GM21528 (cell line): ENCODE results near the gene AXIN1.

Source experiments
- ATAC-seq: cut with Tn5 transposase; IDR thresholded peaks from one replicate; pipeline ENCODE4 v1.9.1; 2021; ENCODE audit warnings: mild to moderate bottlenecking, moderate library complexity; ENCODE audit not compliant: unreplicated experiment, low FRiP score

Gene AXIN1

DNA sequence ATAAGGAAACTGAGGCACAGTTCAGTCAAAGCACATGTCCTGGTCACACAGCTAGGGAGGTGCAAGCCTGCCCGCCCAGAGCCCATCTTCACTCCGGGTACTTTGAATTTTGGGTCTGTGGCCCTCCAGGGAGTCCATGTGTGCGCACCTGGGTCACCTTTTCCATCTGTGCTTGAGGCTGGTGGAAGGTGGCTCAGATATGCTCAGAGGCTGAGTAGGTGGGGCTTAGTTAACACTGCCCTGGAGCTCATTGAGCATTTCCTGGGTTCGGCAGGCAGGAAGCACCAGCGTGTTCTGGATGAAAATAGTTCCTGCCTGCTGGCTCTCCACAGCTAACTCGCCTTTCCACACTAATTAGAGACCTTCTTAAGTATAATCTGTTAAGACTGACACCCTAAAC, 98.7 kb downstream of the AXIN1 start:
- no peak for ATAC-seq

DNA sequence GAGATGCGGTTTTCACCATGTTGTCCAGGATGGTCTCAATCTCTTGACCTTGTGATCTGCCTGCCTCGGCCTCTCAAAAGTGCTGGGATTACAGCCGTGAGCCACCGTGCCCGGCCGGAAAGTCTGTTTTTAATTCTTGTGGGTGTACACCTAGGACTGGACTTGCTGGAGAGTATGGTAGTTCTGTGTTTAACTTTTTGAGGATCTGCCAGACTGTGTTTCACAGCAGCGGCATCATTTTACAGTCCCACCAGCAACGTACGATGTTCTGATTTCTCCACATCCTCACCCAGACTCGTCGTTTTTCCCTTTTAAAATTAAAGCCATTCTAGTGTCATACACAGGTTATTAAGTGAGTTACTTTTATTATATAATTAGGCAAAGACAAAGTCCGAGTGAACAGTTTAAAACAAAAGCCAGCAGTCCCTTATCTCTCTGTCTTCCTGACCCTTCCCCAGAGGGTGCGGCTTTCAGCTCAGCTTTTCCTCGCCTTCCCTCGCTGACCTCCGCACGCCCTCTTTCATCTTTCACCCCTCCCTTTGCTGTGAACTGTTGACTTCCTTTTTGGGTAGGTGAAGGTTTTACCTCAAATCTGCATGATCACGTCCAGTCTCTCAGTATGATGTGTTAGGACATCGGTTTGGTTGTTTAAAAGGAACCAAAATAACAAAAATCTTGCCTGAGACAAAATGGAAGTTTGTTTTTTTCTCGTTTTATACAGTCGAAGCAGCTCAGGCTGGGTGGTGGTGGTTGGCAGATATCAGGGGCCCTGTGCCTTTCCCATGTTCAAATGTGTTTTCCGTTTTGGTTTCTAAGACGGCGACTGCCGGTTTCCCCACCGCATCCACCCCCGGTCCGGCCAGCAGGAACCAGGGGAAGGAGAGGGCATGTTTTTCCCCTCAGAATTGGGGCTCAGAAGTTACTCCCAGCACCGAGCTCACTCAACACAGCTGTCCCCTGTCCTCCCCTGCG, 99.9 kb downstream of the AXIN1 start:
- ATAC-seq, result no peak

GRCh38 chr16:249431-249830, 103.1 kb downstream of the AXIN1 start:
- no peak for ATAC-seq

DNA sequence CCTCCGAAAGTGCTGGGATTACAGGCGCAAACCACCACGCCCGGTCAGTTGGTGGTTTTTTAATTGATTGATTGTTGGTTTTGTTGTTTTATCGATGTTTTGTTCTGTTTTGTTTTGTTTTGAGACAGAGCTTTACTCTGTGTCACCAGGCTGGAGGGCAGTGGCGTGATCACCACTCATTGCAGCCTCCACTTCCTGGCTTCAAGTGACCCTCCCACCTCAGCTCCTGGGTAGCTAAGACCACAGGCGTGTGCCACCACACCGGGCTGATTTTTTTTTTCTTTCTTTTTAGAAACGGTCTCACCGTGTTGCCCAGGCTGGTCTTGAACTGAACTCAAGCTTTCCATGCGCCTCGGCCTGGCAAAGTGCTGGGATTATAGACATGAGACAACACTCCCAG, 105.5 kb downstream of the AXIN1 start:
- ATAC-seq, result no peak

GRCh38 chr16:245105-245504, 107.4 kb downstream of the AXIN1 start:
- no peak for ATAC-seq

DNA sequence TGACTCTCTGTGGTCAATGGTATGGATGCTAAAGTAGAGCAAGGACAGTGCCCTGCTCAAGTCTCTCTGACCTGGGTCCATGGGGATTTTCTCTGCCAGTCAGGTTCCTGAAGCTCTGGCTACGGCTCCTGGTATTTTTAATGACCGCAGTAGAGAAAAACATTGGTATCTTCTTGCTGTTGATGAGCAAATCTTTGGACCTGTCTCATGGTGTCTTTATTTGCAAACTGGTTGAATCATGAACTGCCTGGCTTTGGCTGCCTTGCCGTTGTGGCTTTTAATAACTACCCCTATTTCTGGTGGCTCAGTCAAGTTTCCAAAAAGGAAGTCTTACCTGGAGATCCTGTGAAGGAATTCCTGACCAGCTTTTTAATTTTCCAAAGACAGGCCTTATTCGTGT, 109.2 kb downstream of the AXIN1 start:
- ATAC-seq, result no peak

DNA sequence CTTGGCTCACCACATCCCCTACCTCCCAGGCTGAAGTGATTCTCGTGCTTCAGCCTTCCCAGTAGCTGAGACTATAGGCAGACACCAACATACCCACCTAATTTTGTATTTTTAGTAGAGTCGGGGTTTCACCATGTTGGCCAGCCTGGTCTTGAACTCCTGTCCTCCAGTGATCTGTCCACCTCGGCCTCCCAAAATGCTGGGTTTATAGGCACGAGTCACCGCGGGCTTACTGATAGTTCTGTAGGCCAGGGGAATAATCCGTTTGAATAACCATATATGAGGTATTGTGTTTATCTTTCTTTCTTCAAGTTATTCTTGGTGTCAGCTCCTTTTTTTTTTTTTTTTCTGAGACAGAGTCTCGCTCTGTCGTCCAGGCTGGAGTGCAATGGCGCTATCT, 110.2 kb downstream of the AXIN1 start:
- ATAC-seq, result no peak

- ATAC-seq, result no peak
Observed at GRCh38 chr16:240559-240958, 112.0 kb downstream of the AXIN1 start.

DNA sequence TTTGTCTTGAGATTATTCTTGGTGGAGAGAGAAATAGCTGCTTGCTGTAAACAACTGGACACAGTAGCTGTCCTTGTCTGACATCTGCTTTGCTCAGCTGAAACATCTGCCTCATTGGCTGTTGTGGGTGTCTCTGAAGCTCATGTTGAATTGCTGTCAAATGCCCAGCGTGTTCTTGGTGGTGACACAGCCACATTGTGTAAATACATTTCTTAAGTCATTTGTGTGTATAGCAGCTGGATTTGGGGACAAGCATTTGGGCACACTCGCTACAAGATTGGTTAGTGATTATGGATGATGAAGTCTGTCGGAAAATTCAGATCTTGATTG, 112.6 kb downstream of the AXIN1 start:
- no peak for ATAC-seq
